Heart left ventricle (tissue), 13 donors: ENCODE data around the gene ACSF3.

ENCODE experiments used
- POLR2A ChIP-seq, 2 donors: fragments of 450-650 bp; IDR thresholded peaks; one replicate each; pipeline ENCODE4 v1.6.1; 2017; ENCODE audit warnings: antibody characterized with exemption in 2 of 2, mild to moderate bottlenecking in 2 of 2, moderate library complexity in 2 of 2
- TF ChIP-seq, protein P1 (sequence below), 12 donors: fragments of 200-600 bp; sonication (generic) in 4 of 12; IDR thresholded peaks; one replicate each; pipeline versions ENCODE4 v1.5.0 to v1.8.0; 2018 to 2022; ENCODE audit warnings: antibody characterized with exemption in 12 of 12, mild to moderate bottlenecking in 5 of 12
- donor health status: ischemic (EF 13 %, LVEDD 7.1; RV severe dilation, severe dysfunction).
- donor health status: DM: no; HTN: yes; CAD: no.
- donor health status: DM: no; HTN: no; CAD: no.
- donor health status: ischemic (EF 25% LVEDD 6.9; RV normal size, moderate dysfunction).
- donor health status: ischemic (EF 25% LVEDD 5.7; RV mildly dilated, moderate dysfunction).
- donor health status: ischemic (EF 35%, LVEDD 5.7; RV mildly dilated, moderate dysfunction).
- donor health status: nonischemic (EF 11% LVEDD 7.7; RV severe dilation, severe dysfunction).
- donor health status: DM: yes; HTN: yes; CAD: no.
- donor health status: PGD.
- donor health status: ischemic (EF 29% LVEDD 5.4; RV normal size, mild dysfunction).
- donor health status: nonischemic (EF 23%, LVEDD 6.1; RV moderate dilation, normal function).

DNA sequence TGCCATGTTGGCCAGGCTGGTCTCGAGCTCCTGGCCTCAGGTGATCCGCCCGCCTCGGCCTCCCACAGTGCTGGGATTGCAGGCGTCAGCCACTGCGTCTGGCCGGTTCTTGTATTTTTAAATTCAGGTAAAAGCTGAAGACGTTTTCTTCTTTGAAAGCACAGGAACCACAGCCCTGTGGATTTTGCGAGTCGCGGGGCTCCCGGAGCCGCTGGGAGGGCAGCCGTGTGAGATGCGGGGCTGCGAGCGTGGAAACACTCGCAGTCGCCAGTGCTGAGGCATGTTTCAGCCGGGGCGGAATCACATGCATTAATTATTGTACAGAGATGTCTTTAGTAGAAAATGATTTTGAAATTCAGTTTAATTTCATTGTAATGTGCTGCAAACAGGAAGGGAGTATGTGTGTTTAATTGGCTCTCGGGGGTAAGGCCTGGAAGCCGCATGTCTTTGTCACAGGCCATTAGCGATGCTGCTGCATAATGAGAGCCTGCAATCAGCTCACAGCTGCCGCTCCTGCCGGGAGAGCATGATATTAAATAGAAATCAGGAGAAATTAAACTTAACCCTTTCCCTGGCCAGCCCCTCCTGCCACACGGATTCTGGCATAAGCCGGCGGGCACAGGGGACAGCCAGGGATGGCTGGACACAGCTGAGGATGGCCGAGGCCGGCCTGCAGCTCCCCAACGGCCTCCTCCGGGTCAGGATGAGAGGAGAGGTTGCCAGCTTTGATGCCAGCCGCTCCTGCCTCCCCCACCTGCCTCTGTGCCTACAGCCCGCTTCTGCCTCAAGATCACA lies 42.5 kb downstream of the ACSF3 start:
- TF ChIP-seq, protein P1, sequence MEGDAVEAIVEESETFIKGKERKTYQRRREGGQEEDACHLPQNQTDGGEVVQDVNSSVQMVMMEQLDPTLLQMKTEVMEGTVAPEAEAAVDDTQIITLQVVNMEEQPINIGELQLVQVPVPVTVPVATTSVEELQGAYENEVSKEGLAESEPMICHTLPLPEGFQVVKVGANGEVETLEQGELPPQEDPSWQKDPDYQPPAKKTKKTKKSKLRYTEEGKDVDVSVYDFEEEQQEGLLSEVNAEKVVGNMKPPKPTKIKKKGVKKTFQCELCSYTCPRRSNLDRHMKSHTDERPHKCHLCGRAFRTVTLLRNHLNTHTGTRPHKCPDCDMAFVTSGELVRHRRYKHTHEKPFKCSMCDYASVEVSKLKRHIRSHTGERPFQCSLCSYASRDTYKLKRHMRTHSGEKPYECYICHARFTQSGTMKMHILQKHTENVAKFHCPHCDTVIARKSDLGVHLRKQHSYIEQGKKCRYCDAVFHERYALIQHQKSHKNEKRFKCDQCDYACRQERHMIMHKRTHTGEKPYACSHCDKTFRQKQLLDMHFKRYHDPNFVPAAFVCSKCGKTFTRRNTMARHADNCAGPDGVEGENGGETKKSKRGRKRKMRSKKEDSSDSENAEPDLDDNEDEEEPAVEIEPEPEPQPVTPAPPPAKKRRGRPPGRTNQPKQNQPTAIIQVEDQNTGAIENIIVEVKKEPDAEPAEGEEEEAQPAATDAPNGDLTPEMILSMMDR (IDR thresholded peaks at IDR 0.05) = no peak
- TF ChIP-seq POLR2A (IDR thresholded peaks at IDR 0.05) = no peak
